ENCODE results near the gene CCDC102A. TPM values are rescaled to one million over a fixed set of nuclear protein-coding genes. Genes with fewer than 3 reads are reported as not detected.

The CCDC102A gene
- total and polyA plus RNA-seq, 2 donors (not counting 3 experiments of a cell fraction or from before 2014, with no cell fraction given) = 7.8 to 12.2 TPM

- H3K4me1 ChIP-seq (ENCODE audit: control insufficient read depth, extremely low read depth, insufficient read depth, low read length) = no peaks in the 10 kb centered on the region
- intact Hi-C loops (cut with micrococcal nuclease) = no loop called here
- no peak overlapping the region for H3K4me2 ChIP-seq (ENCODE audit: insufficient read depth, low read length)
- FAIRE-seq = no peak
- no peaks in the 10 kb centered on the region for H3K36me3 ChIP-seq (ENCODE audit: control insufficient read depth in 2 of 2, extremely low read depth in 1 of 2, insufficient read depth in 2 of 2, low read length in 2 of 2)
- no peaks in the 10 kb centered on the region for H3K9me1 ChIP-seq (replicated peaks; ENCODE audit: control insufficient read depth, extremely low read depth, insufficient read depth, low read length)
- ChIA-PET CTCF (no interaction called here), POLR2A (no interaction called here)
- no peaks in the 10 kb centered on the region for H4K20me1 ChIP-seq (replicated peaks; ENCODE audit: control insufficient read depth, extremely low read depth, insufficient read depth, low read length)
- DNase-seq (ENCODE audit: low read depth, low spot score) = no peak
- no peak overlapping the region for H3K9ac ChIP-seq (replicated peaks; ENCODE audit: extremely low read depth, insufficient read depth, low read length)
- TF ChIP-seq MYC (IDR thresholded peaks at IDR 0.05; ENCODE audit: low read depth, low read length) = no peak
- no peak for TF ChIP-seq JUN (IDR thresholded peaks at IDR 0.05; ENCODE audit: borderline replicate concordance, insufficient read depth, insufficient read length, low read depth)
- peaks cover 0 to 12% of the 10 kb centered on the region in 2 experiments for H3K27me3 ChIP-seq (ENCODE audit: control insufficient read depth in 2 of 2, insufficient read depth in 2 of 2, low read length in 2 of 2)
- H3K27ac ChIP-seq (ENCODE audit: insufficient read depth, low read depth, low read length) = no peak overlapping the region
- BruUV-seq (replicated peaks) = no TSS peak
- H3K4me3 ChIP-seq (replicated peaks in 1 of 3; ENCODE audit: insufficient read depth in 1 of 3, low read depth in 1 of 3, low read length in 3 of 3) = no peak overlapping the region
- H2AFZ ChIP-seq (ENCODE audit: low read depth, low read length) = no peak overlapping the region
- no peaks in the 10 kb centered on the region for H3K9me3 ChIP-seq (replicated peaks; ENCODE audit: control insufficient read depth, insufficient read depth, low read length)
- no peaks in the 10 kb centered on the region for H3K79me2 ChIP-seq (ENCODE audit: control insufficient read depth, insufficient read depth, low read length)
- dilution Hi-C loops (cut with MboI; ENCODE audit: extremely low pct_ligation_motif_present, low sequenced_read_pairs) = no loop called here
Measured at GRCh38 chr16:57498031-57498430, 38.3 kb downstream of the CCDC102A start.

- POLR2A ChIA-PET = no interaction called here
- dilution Hi-C loops (cut with MboI; ENCODE audit: extremely low pct_ligation_motif_present, low sequenced_read_pairs) = no loop called here
- CTCF ChIA-PET = no interaction called here
Measured at GRCh38 chr16:57497121-57497520, 39.2 kb downstream of the CCDC102A start.

More at GRCh38 chr16:57497121-57497520, 39.2 kb downstream of the CCDC102A start:
- H3K27me3 ChIP-seq (ENCODE audit: control insufficient read depth in 2 of 2, insufficient read depth in 2 of 2, low read length in 2 of 2) = peaks cover 0 to 12% of the 10 kb centered on the region in 2 experiments
- no peak overlapping the region for H3K27ac ChIP-seq (ENCODE audit: insufficient read depth, low read depth, low read length)
- intact Hi-C loops (cut with micrococcal nuclease) = no loop called here
- H2AFZ ChIP-seq (ENCODE audit: low read depth, low read length) = no peak overlapping the region
- no peaks in the 10 kb centered on the region for H3K9me3 ChIP-seq (replicated peaks; ENCODE audit: control insufficient read depth, insufficient read depth, low read length)
- H4K20me1 ChIP-seq (replicated peaks; ENCODE audit: control insufficient read depth, extremely low read depth, insufficient read depth, low read length) = no peaks in the 10 kb centered on the region
- H3K36me3 ChIP-seq (ENCODE audit: control insufficient read depth in 2 of 2, extremely low read depth in 1 of 2, insufficient read depth in 2 of 2, low read length in 2 of 2) = no peaks in the 10 kb centered on the region
- no peak overlapping the region for H3K9ac ChIP-seq (replicated peaks; ENCODE audit: extremely low read depth, insufficient read depth, low read length)
- no peak overlapping the region for H3K4me2 ChIP-seq (ENCODE audit: insufficient read depth, low read length)
- FAIRE-seq = no peak
- no peaks in the 10 kb centered on the region for H3K4me1 ChIP-seq (ENCODE audit: control insufficient read depth, extremely low read depth, insufficient read depth, low read length)
- no TSS peak for BruUV-seq (replicated peaks)
- TF ChIP-seq POLR2AphosphoS5 (IDR thresholded peaks at IDR 0.05; ENCODE audit: insufficient read depth, low read depth, low read length) = no peak
- TF ChIP-seq, protein P1, sequence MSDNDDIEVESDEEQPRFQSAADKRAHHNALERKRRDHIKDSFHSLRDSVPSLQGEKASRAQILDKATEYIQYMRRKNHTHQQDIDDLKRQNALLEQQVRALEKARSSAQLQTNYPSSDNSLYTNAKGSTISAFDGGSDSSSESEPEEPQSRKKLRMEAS (IDR thresholded peaks at IDR 0.05; ENCODE audit: insufficient read depth, insufficient read length) = no peak
- TF ChIP-seq, protein P2, sequence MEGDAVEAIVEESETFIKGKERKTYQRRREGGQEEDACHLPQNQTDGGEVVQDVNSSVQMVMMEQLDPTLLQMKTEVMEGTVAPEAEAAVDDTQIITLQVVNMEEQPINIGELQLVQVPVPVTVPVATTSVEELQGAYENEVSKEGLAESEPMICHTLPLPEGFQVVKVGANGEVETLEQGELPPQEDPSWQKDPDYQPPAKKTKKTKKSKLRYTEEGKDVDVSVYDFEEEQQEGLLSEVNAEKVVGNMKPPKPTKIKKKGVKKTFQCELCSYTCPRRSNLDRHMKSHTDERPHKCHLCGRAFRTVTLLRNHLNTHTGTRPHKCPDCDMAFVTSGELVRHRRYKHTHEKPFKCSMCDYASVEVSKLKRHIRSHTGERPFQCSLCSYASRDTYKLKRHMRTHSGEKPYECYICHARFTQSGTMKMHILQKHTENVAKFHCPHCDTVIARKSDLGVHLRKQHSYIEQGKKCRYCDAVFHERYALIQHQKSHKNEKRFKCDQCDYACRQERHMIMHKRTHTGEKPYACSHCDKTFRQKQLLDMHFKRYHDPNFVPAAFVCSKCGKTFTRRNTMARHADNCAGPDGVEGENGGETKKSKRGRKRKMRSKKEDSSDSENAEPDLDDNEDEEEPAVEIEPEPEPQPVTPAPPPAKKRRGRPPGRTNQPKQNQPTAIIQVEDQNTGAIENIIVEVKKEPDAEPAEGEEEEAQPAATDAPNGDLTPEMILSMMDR (IDR thresholded peaks at IDR 0.05; ENCODE audit: extremely low read depth in 1 of 2, insufficient read depth in 1 of 2, low read depth in 1 of 2, low read length in 2 of 2) = no peak
- no peaks in the 10 kb centered on the region for H3K9me1 ChIP-seq (replicated peaks; ENCODE audit: control insufficient read depth, extremely low read depth, insufficient read depth, low read length)
- H3K4me3 ChIP-seq (replicated peaks in 1 of 3; ENCODE audit: insufficient read depth in 1 of 3, low read depth in 1 of 3, low read length in 3 of 3) = no peak overlapping the region
- H3K79me2 ChIP-seq (ENCODE audit: control insufficient read depth, insufficient read depth, low read length) = no peaks in the 10 kb centered on the region
- no peak for DNase-seq (ENCODE audit: low read depth, low spot score)

Data from endothelial cell of umbilical vein (primary cell).